GM12878 (cell line): ENCODE measurements around the gene SLC34A3. TPM values are rescaled to one million over a fixed set of nuclear protein-coding genes. Genes with fewer than 3 reads are reported as not detected.

Experiments
- ATAC-seq: fragments of 200-7000 bp; cut with Tn5 transposase; 3 replicates; pipeline ENCODE4 v1.9.1; 2020; ENCODE audit warnings: mild to moderate bottlenecking, moderate library complexity
- BruUV-seq: library from RNA; stranded (reverse); fragments of 400-500 nt; replicated peaks from 2 replicates; lab custom pipeline; 2021; lab: Mats Ljungman, UMichigan
- CTCF ChIA-PET: fragments of 300-600 bp; sonication (Branson Sonifier 250); formaldehyde crosslinking; extraction: SDS; loops from one replicate; lab custom pipeline; 2021; ENCODE audit warnings: inconsistent platforms; lab: Yijun Ruan, JAX
- POLR2A ChIA-PET: fragments of 350-600 bp; formaldehyde crosslinking; extraction: SDS; loops from one replicate; lab custom pipeline; 2021; ENCODE audit warnings: inconsistent platforms; lab: Charles Lee
- RAD21 ChIA-PET: fragments of 300-600 bp; sonication (Branson Sonifier 250); formaldehyde crosslinking; loops from one replicate; lab custom pipeline; 2023; ENCODE audit warnings: antibody characterized with exemption; ENCODE audit not compliant: unreplicated experiment; lab: Charles Lee
- SMC1A ChIA-PET: fragments of 300-600 bp; sonication (Branson Sonifier 250); formaldehyde crosslinking; loops from one replicate; lab custom pipeline; 2023; ENCODE audit not compliant: unreplicated experiment, uncharacterized antibody; lab: Charles Lee
- DNase-seq: peaks from one replicate; pipeline ENCODE4 v3.0.0-alpha.2; 2011; ENCODE audit warnings: low read depth, low spot score
- FAIRE-seq: peaks from 3 replicates; lab custom pipeline; 2011; peaks lifted over from hg19 to GRCh38; lab: Jason Lieb, UNC
- H2AFZ ChIP-seq: 2 replicates; pipeline ENCODE4 v1.6.0; 2011; ENCODE audit warnings: low read depth, low read length, control low read depth; ENCODE audit not compliant: control insufficient read depth
- H3K27ac ChIP-seq: 2 replicates; pipeline ENCODE4 v1.5.1; 2011; ENCODE audit warnings: control low read depth; ENCODE audit not compliant: control insufficient read depth, insufficient read depth
- H3K27me3 ChIP-seq, 2 experiments: replicated peaks in 1 of 2; 2 replicates each; pipeline versions ENCODE4 v1.6.0 to v1.6.1; 2011; ENCODE audit warnings: low read length in 1 of 2; ENCODE audit not compliant: control insufficient read depth in 2 of 2, insufficient read depth in 2 of 2
- H3K36me3 ChIP-seq, 2 experiments: 2 replicates each; pipeline ENCODE4 v1.5.1; 2011; ENCODE audit warnings: low read length in 1 of 2; ENCODE audit not compliant: control insufficient read depth in 2 of 2, insufficient read depth in 2 of 2
- H3K4me1 ChIP-seq: 2 replicates; pipeline ENCODE4 v1.6.1; 2011; ENCODE audit warnings: mild to moderate bottlenecking, low read length, moderate library complexity, mixed read lengths; ENCODE audit not compliant: control insufficient read depth, insufficient read depth
- H3K4me2 ChIP-seq: 2 replicates; pipeline ENCODE4 v1.6.0; 2011; ENCODE audit warnings: control low read depth; ENCODE audit not compliant: control insufficient read depth, insufficient read depth
- H3K4me3 ChIP-seq: fragments of 200-600 bp; sonication (generic); 2 replicates; pipeline ENCODE4 v1.5.1; 2016
- H3K79me2 ChIP-seq: 2 replicates; pipeline ENCODE4 v1.6.0; 2011; ENCODE audit warnings: low read length; ENCODE audit not compliant: control insufficient read depth, insufficient read depth
- H3K9ac ChIP-seq: 2 replicates; pipeline ENCODE4 v1.8.0; 2011; ENCODE audit warnings: low read length, control low read depth, mixed read lengths; ENCODE audit not compliant: control insufficient read depth, insufficient read depth
- H3K9me3 ChIP-seq: replicated peaks from 3 replicates; pipeline ENCODE4 v1.5.1; 2011; ENCODE audit warnings: mild to moderate bottlenecking, low read length; ENCODE audit not compliant: control insufficient read depth, insufficient read depth
- H4K20me1 ChIP-seq: 2 replicates; pipeline ENCODE4 v1.6.0; 2011; ENCODE audit not compliant: control insufficient read depth, insufficient read depth
- CHD2 ChIP-seq: IDR thresholded peaks from 2 replicates; pipeline ENCODE4 v1.6.1; 2011; ENCODE audit warnings: low read depth, low read length, improper control_type of control experiment, borderline replicate concordance
- HDAC6 ChIP-seq: fragments of 200-600 bp; sonication (generic); IDR thresholded peaks from one replicate; pipeline ENCODE4 v1.8.0; 2017; ENCODE audit warnings: antibody characterized with exemption; ENCODE audit not compliant: unreplicated experiment
- RAD51 ChIP-seq: fragments of 450-650 bp; IDR thresholded peaks from 2 replicates; pipeline ENCODE4 v1.6.1; 2016; ENCODE audit warnings: moderate library complexity, mild to moderate bottlenecking, inconsistent platforms
- RB1 ChIP-seq: fragments of 450-650 bp; formaldehyde crosslinking; IDR thresholded peaks from 2 replicates; pipeline ENCODE4 v1.6.1; 2017; ENCODE audit warnings: mild to moderate bottlenecking, borderline replicate concordance
- WGBS: methylation state at CpG from one replicate; pipeline ENCODE4 v1.1.6; 2016; ENCODE audit warnings: low lambda C conversion rate; ENCODE audit not compliant: insufficient replicate concordance, insufficient coverage; ENCODE audit errors: missing lambda C conversion rate; 5-methylcytosine and 5-hydroxymethylcytosine counted together
- in situ Hi-C: fragments of 300-500 bp; cut with MboI; formaldehyde crosslinking; loops from 9 replicates; pipeline ENCODE4 v1.14.3; 2018; ENCODE audit warnings: mixed read lengths
- intact Hi-C: fragments of 100-400 bp; cut with micrococcal nuclease; formaldehyde crosslinking; loops from one replicate; pipeline ENCODE4 v1.14.2; 2022; ENCODE audit not compliant: unreplicated experiment
- polyA plus RNA-seq, 11 experiments: library from polyadenylated mRNA; depleted of rRNA in 4 of 11; unstranded in 6 of 11; stranded (reverse) in 5 of 11; fragments of >200 nt; fragmentation: Nextera tagmentation in 4 of 11; fragmentation: Illumina TruSeq in 1 of 11; extraction: Ambion mirVana in 4 of 11; extraction: Trizol in 1 of 11; gene quantifications; 1 replicate in 1 of 11; 2 replicates in 10 of 11; pipeline versions ENCODE4 v1.2.1 to v1.2.3, GENCODE V29; 2011 to 2016; ENCODE audit warnings: inconsistent platforms in 2 of 11, missing spikeins in 2 of 11, low read depth in 1 of 11
- total RNA-seq, 4 experiments: library from RNA; depleted of rRNA in 3 of 4; stranded (reverse); fragments of >200 nt in 3 of 4; fragmentation: Illumina TruSeq in 1 of 4; extraction: Trizol in 1 of 4; gene quantifications; 2 replicates each; pipeline versions ENCODE4 v1.2.1 to v1.2.3, GENCODE V29; 2013 to 2021
- TF ChIP-seq, protein P1 (sequence below): IDR thresholded peaks from 2 replicates; pipeline ENCODE4 v1.6.1; 2012; ENCODE audit warnings: low read depth, low read length, improper control_type of control experiment

Gene SLC34A3
- total and polyA plus RNA-seq, 10 of the 15 experiments (the other 5 are each of a cell fraction or from before 2014, with no cell fraction given), result not detected

DNA sequence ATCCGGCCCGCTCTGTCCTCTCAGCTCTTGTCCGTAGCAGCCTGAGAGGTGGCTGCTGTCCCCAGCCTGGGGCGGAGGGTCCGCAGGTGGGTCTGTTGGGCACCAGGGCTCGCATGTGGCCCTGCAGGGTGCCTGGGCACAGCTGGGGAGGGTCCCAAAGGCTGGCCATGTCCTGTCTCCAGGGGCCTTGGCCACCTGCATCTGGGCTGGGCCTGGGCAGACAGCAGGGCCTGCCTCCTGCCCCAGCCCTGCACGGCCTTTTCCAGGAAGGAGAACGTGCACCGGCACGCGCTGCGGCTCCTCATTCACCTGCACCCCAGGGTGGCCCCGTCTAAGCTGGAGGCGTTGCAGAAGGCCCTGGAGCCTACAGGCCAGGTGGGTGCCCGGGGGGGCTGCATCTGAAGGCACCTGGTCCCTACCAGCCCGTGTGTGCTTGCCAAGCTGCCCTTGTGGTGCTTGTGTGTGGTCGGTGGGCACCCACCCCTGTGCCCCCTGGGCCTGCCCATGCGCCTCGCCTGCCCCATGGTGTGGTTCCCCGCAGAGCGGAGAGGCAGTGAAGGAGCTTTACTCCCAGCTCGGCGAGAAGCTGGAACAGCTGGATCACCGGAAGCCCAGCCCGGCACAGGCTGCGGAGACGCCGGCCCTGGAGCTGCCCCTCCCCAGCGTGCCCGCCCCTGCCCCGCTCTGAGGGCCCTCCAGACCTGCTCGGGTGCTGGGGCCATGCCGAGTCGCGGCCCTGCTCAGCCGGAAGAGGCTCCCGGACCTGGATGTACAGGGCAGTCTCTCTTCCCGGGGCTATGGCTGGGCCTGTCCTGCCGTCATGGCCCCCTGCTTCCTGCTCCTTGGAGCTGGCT, 41.8 kb downstream of the SLC34A3 start:
- intact Hi-C loops, result no loop called here
- TF ChIP-seq CHD2 (no peak), HDAC6 (no peak), RAD51 (no peak), RB1 (no peak)
- TF ChIP-seq, protein P1, sequence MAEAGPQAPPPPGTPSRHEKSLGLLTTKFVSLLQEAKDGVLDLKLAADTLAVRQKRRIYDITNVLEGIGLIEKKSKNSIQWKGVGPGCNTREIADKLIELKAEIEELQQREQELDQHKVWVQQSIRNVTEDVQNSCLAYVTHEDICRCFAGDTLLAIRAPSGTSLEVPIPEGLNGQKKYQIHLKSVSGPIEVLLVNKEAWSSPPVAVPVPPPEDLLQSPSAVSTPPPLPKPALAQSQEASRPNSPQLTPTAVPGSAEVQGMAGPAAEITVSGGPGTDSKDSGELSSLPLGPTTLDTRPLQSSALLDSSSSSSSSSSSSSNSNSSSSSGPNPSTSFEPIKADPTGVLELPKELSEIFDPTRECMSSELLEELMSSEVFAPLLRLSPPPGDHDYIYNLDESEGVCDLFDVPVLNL, result no peak
- RAD21 ChIA-PET, result interaction anchor here (0.6 kb wide), 1 partner anchor 18 kb away, joined by 3 read pairs; no protein-coding TSS in a partner anchor
- 91% methylated on average over 29 of the region's 39 CpGs for WGBS
- ATAC-seq, result no peak
- H3K9me3 ChIP-seq, result no peaks in the 10 kb centered on the region
- SMC1A ChIA-PET, result no interaction called here
- no peaks in the 10 kb centered on the region for H4K20me1 ChIP-seq
- no peak for FAIRE-seq
- no peak for DNase-seq
- no TSS peak for BruUV-seq
- H3K79me2 ChIP-seq, result peaks cover 2% of the 10 kb centered on the region
- peaks cover 50% of the 10 kb centered on the region for H3K4me1 ChIP-seq
- H3K27ac ChIP-seq, result no peak overlapping the region
- H3K27me3 ChIP-seq, result no peaks in the 10 kb centered on the region
- no peak overlapping the region for H3K9ac ChIP-seq
- peaks cover 6 to 7% of the 10 kb centered on the region in 2 experiments; a peak in 3 of 4 replicates for H3K36me3 ChIP-seq
- H3K4me2 ChIP-seq, result no peak overlapping the region
- POLR2A ChIA-PET, result interaction anchor here (1.2 kb wide), 1 partner anchor 17 kb away, joined by 4 read pairs; no protein-coding TSS in a partner anchor
- in situ Hi-C loops, result no loop called here
- no peak overlapping the region for H2AFZ ChIP-seq
- CTCF ChIA-PET, result no interaction called here
- no peak overlapping the region for H3K4me3 ChIP-seq
